Measurements from ENCODE around the gene NCAPG.

DNA sequence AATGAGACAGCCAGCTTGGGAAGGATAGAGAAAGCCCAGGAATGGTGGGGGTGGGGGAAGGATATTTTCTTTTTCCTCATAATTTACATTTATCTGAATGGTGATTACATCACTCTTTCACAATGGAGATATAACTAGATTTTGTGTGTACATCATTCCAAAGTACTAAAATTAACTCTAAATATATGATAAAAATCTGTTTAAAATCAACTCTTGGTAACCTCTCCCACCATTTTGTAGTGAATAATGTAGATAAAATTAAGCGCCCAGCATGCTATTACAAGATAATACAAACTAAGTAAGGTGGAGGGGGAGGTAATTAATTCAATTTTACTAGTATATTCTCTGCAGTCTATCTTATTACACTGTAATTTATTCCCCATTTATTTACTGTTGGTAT is 78.9 kb downstream of the NCAPG start:
- no peak for TF ChIP-seq POLR2A (IDR thresholded peaks at IDR 0.05)
- TF ChIP-seq CTCF (IDR thresholded peaks at IDR 0.05): no peak

All from testis (tissue), 2 donors.